ENCODE results near the gene SLC35B3. TPM values are rescaled to one million over a fixed set of nuclear protein-coding genes. Genes with fewer than 3 reads are reported as not detected.

The SLC35B3 gene
- polyA plus RNA-seq, 1 donor from 2014 or later: 22.0 TPM

- no peaks in the 10 kb centered on the region for H4K20me1 ChIP-seq (ENCODE audit: insufficient read depth)
- H3K79me2 ChIP-seq (replicated peaks; ENCODE audit: insufficient read depth, low read length): no peaks in the 10 kb centered on the region
- H3F3A ChIP-seq (ENCODE audit: insufficient read depth, low read length, poor library complexity, severe bottlenecking): no peaks in the 10 kb centered on the region
- no peak overlapping the region for H3K4me3 ChIP-seq (ENCODE audit: low read length)
- H3K27ac ChIP-seq (ENCODE audit: low read length): no peak overlapping the region
- H3K4me2 ChIP-seq (ENCODE audit: low read length): no peak overlapping the region
- H3K36me3 ChIP-seq (ENCODE audit: insufficient read depth, low read length): no peaks in the 10 kb centered on the region
- H3K27me3 ChIP-seq (ENCODE audit: insufficient read depth, low read depth, low read length): no peaks in the 10 kb centered on the region
- TF ChIP-seq REST (IDR thresholded peaks at IDR 0.05; ENCODE audit: borderline replicate concordance) (no peak), EP300 (conservative IDR thresholded peaks at IDR 0.05; ENCODE audit: poor library complexity, severe bottlenecking) (no peak), EZH2 (IDR thresholded peaks at IDR 0.05; ENCODE audit: borderline replicate concordance, insufficient read depth, low read length, poor library complexity, severe bottlenecking) (no peak), MXI1 (conservative IDR thresholded peaks at IDR 0.05; ENCODE audit: poor library complexity, severe bottlenecking) (no peak), POLR2AphosphoS5 (IDR thresholded peaks at IDR 0.05) (no peak), TAF1 (IDR thresholded peaks at IDR 0.05; ENCODE audit: low read depth) (no peak), SMC3 (conservative IDR thresholded peaks at IDR 0.05; ENCODE audit: poor library complexity) (no peak)
- TF ChIP-seq, protein P1, sequence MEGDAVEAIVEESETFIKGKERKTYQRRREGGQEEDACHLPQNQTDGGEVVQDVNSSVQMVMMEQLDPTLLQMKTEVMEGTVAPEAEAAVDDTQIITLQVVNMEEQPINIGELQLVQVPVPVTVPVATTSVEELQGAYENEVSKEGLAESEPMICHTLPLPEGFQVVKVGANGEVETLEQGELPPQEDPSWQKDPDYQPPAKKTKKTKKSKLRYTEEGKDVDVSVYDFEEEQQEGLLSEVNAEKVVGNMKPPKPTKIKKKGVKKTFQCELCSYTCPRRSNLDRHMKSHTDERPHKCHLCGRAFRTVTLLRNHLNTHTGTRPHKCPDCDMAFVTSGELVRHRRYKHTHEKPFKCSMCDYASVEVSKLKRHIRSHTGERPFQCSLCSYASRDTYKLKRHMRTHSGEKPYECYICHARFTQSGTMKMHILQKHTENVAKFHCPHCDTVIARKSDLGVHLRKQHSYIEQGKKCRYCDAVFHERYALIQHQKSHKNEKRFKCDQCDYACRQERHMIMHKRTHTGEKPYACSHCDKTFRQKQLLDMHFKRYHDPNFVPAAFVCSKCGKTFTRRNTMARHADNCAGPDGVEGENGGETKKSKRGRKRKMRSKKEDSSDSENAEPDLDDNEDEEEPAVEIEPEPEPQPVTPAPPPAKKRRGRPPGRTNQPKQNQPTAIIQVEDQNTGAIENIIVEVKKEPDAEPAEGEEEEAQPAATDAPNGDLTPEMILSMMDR (IDR thresholded peaks at IDR 0.05; ENCODE audit: poor library complexity, severe bottlenecking): no peak
- no peaks in the 10 kb centered on the region for H3K9me3 ChIP-seq (ENCODE audit: low read length)
- H3K9ac ChIP-seq (ENCODE audit: low read length): no peak overlapping the region
- H2AFZ ChIP-seq (ENCODE audit: low read depth, low read length): no peak overlapping the region
- H3K9me2 ChIP-seq (ENCODE audit: insufficient read depth, low read length): no peaks in the 10 kb centered on the region
These were observed 27.3 kb upstream of the SLC35B3 start for GRCh38 chr6:8462694-8463093.

GRCh38 chr6:8462169-8462568, 26.8 kb upstream of the SLC35B3 start:
- Histone ChIP-seq H3K4me2 (ENCODE audit: low read length) (no peak overlapping the region), H3K27ac (ENCODE audit: low read length) (no peak overlapping the region), H3K9me2 (ENCODE audit: insufficient read depth, low read length) (no peaks in the 10 kb centered on the region), H3K9ac (ENCODE audit: low read length) (no peak overlapping the region), H2AFZ (ENCODE audit: low read depth, low read length) (no peak overlapping the region), H3K36me3 (ENCODE audit: insufficient read depth, low read length) (no peaks in the 10 kb centered on the region), H3K4me3 (ENCODE audit: low read length) (no peak overlapping the region), H3K79me2 (replicated peaks; ENCODE audit: insufficient read depth, low read length) (no peaks in the 10 kb centered on the region), H3K9me3 (ENCODE audit: low read length) (no peaks in the 10 kb centered on the region), H3K27me3 (ENCODE audit: insufficient read depth, low read depth, low read length) (no peaks in the 10 kb centered on the region), H4K20me1 (ENCODE audit: insufficient read depth) (no peaks in the 10 kb centered on the region), H3F3A (ENCODE audit: insufficient read depth, low read length, poor library complexity, severe bottlenecking) (no peaks in the 10 kb centered on the region)
- TF ChIP-seq REST (IDR thresholded peaks at IDR 0.05; ENCODE audit: borderline replicate concordance) (no peak), EZH2 (IDR thresholded peaks at IDR 0.05; ENCODE audit: borderline replicate concordance, insufficient read depth, low read length, poor library complexity, severe bottlenecking) (no peak), SMC3 (conservative IDR thresholded peaks at IDR 0.05; ENCODE audit: poor library complexity) (no peak), TAF1 (IDR thresholded peaks at IDR 0.05; ENCODE audit: low read depth) (no peak), RAD21 (conservative IDR thresholded peaks at IDR 0.05) (no peak), MXI1 (conservative IDR thresholded peaks at IDR 0.05; ENCODE audit: poor library complexity, severe bottlenecking) (no peak), EP300 (conservative IDR thresholded peaks at IDR 0.05; ENCODE audit: poor library complexity, severe bottlenecking) (no peak), POLR2AphosphoS5 (IDR thresholded peaks at IDR 0.05) (no peak)
- TF ChIP-seq, protein P1 (IDR thresholded peaks at IDR 0.05; ENCODE audit: poor library complexity, severe bottlenecking): no peak

Measured in neural cell (in vitro differentiated cells).